HEK293T (cell line): Measurements from ENCODE around the gene TUBA8.

Source experiments
- ARNT ChIP-seq: fragments of 450-650 bp; IDR thresholded peaks from 2 replicates; pipeline ENCODE4 v1.6.1; 2017; ENCODE audit warnings: mild to moderate bottlenecking
- BHLHE40 ChIP-seq: fragments of 450-650 bp; IDR thresholded peaks from 2 replicates; pipeline ENCODE4 v1.6.1; 2016; ENCODE audit warnings: mild to moderate bottlenecking, moderate library complexity, borderline replicate concordance
- ELF4 ChIP-seq: fragments of 450-650 bp; IDR thresholded peaks from 2 replicates; pipeline ENCODE4 v1.6.1; 2017; ENCODE audit warnings: antibody characterized with exemption
- FOXA1 ChIP-seq: fragments of 450-650 bp; IDR thresholded peaks from 2 replicates; pipeline ENCODE4 v1.6.1; 2016; ENCODE audit warnings: mild to moderate bottlenecking
- FOXK2 ChIP-seq: fragments of 450-650 bp; IDR thresholded peaks from 2 replicates; pipeline ENCODE4 v1.6.1; 2016; ENCODE audit warnings: mild to moderate bottlenecking
- L3MBTL2 ChIP-seq: fragments of 450-650 bp; conservative IDR thresholded peaks from 2 replicates; pipeline ENCODE4 v1.6.1; 2016; ENCODE audit warnings: mild to moderate bottlenecking
- NFRKB ChIP-seq: fragments of 450-650 bp; IDR thresholded peaks from 2 replicates; pipeline ENCODE4 v1.6.1; 2016; ENCODE audit warnings: mild to moderate bottlenecking, moderate library complexity
- PKNOX1 ChIP-seq: fragments of 450-650 bp; IDR thresholded peaks from 2 replicates; pipeline ENCODE4 v1.6.1; 2016
- SP1 ChIP-seq: fragments of 450-650 bp; IDR thresholded peaks from 2 replicates; pipeline ENCODE4 v1.6.1; 2017
- TARDBP ChIP-seq: fragments of 450-650 bp; IDR thresholded peaks from 2 replicates; pipeline ENCODE4 v1.6.1; 2016
- ZNF384 ChIP-seq: fragments of 450-650 bp; IDR thresholded peaks from 2 replicates; pipeline ENCODE4 v1.6.1; 2016

GRCh38 chr22:18148293-18148965 lies 37.8 kb downstream of the TUBA8 start:
- TF ChIP-seq L3MBTL2 (no peak), BHLHE40 (no peak), ARNT (no peak), ZNF384 (no peak), SP1 (no peak), PKNOX1 (no peak), NFRKB (no peak), FOXK2 (no peak), TARDBP (no peak), FOXA1 (no peak), ELF4 (no peak)
